NCI-H2227 (cell line): ENCODE results near the gene SLC16A8.

ENCODE experiments used
- DNase-seq: peaks from one replicate; lab custom pipeline; 2025; ENCODE audit not compliant: unreplicated experiment; lab: John Stamatoyannopoulos, UW

The SLC16A8 gene

DNA sequence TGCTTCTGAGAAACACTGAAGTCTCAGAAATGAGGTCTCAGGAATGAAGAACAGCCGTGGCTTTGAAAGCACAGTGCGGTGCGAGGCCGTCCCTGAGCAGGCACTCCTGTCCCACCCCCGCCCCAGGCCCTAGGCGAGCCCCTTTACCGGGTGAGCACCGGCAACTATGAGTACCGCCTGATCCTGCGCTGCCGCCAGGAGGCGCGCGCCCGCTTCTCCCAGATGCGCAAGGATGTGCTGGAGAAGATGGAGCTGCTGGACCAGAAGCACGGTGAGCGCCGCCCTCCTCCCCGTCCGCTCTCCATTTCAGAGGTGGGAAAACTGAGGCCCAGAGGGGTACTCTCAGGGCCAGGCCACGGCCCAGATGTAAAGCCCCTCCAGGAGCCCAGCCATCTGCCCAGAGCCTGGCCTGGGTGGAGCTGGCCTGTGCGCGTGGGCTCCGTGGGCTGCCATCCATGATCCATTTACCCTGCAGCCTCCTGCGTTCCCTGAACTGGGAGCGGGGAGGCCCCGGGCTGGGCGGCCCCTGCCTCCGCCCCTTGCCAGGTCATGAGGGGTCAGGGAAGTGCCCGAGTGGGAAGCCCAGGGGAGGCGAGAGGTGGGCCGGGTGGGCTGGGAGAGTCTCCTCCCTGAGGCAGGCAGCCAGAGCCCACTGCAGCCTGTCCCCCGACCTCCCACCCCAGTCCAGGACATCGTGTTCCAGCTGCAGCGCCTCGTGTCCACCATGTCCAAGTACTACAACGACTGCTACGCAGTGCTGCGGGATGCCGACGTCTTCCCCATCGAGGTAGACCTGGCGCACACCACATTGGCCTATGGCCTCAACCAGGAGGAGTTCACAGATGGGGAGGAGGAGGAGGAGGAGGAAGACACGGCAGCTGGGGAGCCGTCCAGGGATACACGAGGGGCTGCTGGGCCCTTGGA, 9.5 kb downstream of the SLC16A8 start:
- no peak for DNase-seq

DNA sequence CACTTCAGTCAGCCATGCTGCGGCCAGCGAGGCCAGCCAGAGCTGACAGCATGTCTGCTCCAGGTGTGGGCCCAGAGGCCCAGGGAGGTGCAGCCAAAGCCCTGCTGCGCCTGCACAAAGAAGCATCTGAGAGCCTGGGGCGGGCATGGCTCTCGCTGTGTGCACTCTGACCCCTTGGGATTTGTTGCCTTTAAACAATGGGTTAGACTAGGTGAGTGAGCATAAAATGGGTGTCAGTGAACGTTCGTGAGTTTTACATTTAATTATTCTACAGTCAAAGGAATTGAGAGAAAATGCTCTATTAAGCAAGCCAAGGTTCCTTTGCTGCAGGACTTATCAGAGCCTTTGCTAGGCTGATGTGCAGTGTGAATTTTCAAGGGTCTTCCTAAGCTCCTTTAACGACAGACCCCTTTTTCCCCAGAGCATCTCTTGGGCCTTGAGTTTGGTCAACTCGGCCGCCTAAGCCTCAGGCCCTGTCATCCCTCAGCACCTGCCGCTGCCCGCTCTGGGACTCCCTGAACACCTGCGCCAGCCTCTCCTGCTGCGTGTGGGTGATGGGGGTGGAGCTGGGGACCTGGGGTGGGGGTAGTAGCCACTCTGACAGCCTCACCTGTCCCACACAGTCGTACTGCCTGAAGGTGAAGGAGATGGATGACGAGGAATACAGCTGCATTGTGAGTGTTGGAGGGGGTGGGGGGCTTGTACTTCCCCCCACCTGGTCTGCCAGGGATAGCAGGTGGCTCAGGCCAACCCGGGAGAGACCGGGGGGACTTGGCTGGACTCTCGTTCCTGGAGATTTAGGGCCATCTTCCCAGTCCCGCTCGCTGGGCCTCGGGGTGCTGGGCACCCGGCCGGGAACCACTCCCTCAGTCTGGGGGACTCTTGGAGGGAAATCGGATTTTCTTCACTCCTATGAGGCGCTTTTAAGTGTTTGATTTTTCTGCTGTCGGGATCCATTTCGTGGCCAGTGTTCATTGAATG, 10.5 kb downstream of the SLC16A8 start:
- DNase-seq: no peak

DNA sequence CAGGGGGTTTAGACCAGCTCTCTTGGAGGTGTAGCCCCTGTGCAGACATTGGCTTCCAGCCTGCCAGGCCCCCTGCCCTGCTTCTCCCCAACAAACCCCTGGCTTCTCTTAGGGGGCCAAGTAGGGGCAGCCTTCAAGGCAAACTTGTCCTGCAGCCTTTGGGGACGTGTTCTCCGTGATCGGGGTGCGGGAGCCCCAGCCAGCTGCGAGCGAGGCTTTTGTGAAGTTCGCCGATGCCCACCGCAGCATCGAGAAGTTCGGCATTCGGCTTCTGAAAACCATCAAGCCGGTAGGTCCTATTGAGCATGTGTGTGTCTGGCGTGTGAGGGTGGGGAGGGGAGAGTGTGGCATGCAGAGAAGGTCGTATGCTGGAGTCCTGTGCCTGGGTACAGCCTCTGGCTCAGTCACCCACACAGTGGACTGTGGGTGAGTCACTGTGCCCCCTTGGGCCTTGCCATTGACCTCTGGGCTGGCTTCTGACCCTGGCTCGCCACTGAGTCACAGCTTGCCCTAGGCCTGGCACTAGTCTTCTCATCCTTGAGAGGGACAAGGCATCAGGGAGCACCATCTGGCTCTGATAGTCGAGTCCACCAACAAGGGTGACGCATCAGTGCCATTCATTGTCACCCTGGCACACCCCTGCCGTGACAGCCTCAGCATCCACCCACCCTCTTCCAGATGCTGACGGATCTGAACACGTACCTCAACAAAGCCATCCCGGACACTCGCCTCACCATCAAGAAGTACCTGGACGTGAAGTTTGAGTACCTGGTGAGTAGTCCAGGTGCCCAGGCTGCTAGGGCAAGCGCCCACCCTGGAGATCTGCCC, 11.4 kb downstream of the SLC16A8 start:
- no peak for DNase-seq

DNA sequence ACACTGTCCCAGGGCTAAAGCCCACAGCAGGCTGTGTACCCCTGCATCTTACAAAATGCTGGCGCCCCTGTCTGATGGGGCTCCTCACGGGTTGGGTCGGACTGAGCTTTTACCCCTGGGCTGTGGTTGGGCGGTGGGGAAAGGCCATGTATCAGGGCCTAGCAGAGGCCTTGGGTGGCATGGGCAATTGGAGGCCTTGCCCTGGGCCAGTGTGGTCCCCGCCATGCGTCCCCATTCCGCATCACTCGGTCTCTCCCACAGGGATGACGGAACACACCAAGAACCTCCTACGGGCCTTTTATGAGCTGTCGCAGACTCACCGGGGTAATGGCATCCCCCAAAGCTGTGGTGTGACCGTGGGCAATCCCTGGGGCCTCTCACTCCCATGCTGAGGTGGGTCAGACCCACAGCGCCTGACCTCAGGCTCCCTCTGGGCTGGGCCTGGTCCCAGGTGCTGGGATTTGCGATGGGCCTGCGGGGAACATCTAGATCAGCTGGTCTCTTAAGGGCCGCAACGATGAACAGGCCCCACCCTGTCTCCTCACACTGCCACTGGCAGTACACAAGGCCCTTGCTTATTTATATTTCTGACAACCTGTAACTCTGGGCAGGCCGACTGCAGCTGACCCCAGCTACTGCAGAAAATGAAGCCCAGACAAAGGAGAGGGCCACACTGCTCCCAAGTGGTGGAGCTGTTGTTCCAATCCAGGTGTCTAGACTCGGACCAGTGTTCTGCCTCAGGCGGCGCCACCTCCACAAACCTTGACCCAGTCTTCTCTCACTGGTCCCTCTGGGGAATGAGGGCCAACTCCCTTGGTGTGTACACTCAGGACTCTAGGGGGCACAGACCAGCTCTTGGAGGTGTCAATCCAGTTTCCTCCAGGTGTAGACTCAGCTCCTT, 12.3 kb downstream of the SLC16A8 start:
- DNase-seq: no peak

GRCh38 chr22:38070250-38070921, 13.6 kb downstream of the SLC16A8 start:
- no peak for DNase-seq

- DNase-seq: peak; percentile 88
Observed at GRCh38 chr22:38069372-38070249, 14.4 kb downstream of the SLC16A8 start.

DNA sequence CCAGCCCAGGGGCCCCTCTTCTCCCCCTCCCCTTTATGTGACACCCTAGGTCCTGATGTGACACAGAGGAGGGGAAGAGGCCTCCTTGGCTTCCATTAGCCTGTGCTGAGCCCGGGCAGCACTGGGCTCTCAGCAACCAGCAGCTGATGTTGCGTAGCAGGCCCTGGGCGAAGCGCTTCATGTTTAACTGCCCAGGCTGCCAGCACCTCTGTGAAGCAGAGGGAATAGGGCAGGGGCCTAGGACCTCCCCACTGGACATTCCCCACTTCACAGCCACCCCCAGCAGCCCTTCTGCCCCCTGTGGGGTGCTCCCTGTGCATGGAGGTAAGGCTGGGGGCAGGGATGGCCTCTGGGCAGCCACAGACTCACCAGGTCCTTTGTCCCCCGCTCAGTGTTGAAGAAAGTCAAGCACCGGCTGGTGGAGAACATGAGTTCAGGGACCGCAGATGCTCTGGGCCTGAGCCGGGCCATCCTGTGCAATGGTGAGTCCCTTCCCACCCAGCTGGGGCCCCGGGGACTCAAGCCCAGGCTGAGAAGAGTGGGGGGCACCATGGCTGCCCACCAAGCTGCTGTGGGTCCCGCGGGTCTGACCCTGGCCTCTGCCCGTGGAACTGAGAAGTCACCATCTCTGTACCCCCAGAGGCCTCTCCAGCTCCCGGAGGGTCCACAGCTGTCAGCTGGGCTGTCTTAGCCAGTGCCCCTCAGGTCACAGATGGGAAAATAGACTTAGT, 15.2 kb downstream of the SLC16A8 start:
- no peak for DNase-seq

- DNase-seq: no peak
Observed at GRCh38 chr22:38067761-38068360, 16.1 kb downstream of the SLC16A8 start.

DNA sequence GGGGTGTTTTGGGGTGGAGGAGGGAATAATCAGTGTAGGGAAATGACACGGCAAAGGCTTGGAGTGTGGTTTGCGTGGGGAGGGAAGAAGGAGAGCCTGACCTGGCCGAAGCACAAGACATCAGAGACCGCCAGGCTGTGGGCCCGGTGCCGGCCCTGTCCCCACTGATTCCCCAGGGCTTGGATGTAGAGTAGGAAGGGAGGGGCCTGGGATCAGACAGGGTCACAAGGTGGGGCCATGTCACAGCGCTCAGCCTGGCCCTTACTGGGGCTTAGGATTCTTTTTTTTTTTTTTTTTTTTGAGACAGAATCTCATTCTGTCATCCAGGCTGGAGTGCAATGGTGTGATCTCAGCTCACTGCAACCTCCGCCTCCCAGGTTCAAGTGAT, 17.0 kb downstream of the SLC16A8 start:
- no peak for DNase-seq

DNA sequence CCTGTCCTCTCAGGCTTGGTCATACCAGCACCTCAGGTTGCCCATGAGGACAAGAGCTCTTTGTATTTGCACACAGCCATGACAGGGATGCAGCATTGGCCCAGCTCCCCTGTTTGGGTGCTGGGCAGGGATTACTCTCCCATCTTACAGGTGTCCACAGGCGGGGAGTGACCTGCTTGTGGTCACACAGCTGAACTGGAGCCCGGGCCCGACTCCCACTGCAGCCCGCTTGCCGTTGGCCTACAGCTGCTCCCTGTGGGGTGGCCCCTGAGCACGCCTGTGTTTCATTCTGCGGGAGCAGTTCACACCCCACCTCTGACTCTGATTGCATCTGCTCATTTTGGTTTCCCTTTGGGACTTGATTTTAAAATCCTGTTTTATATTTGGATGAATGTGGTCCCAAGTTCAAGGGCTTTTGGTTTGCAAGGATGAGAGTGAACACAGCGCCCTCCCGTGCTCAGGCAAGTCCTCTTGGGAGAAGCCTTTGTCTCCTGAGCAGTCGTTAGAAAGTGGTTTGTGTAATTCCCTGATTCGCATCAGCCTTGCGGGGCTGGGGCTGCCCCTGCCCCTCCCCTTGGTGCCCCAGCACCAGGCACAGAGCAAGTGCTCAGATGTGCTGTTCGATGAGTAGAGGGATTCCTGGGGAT, 17.5 kb downstream of the SLC16A8 start:
- no peak for DNase-seq

- no peak for DNase-seq
Observed at GRCh38 chr22:38065539-38065938, 18.4 kb downstream of the SLC16A8 start.

GRCh38 chr22:38062791-38063190, 21.2 kb downstream of the SLC16A8 start:
- no peak for DNase-seq

DNA sequence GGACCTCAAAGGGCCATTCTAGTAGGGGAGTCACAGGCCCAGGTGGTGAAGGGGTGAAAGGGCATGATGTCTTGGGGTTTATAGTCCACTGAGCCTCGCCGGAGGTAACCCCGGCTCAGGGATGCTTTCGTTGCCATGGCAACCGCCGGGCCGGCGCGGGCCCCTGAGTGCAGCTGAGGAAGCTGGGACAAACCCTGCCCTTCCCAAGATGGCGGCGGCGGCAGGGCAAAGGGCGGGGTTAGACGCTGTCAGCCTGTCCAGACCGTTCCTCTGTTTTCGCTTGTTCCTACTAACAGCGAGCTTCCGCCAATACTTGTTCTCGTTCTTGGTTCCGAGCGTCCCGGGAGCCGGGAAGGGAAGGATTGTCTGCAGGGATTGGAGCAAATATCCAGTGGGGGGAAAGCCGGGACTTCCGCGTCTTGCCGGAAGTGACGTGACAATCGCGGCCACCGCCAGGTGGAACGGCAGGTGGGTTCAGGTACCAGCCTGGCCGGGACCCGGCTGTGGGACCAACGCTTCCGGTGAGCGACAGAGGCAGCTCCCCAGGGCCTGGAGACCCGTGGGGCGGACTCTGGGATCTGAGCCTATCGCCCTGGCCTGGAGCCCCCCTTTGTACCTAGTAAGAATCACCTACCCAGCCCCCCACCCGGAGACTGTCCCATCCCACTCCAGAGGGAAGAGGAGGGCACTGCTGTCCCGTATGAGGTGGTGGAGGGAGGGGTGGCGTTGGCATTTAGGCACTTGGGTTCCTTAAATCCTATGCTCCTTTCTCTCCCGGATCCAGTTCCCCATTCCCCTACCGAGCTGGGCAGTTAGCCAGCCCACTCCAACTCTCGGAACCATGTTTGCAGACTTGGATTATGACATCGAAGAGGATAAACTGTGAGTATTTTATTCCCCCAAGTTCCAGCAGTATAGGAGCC, 26.8 kb downstream of the SLC16A8 start, which contains the start of gene PICK1:
Gene PICK1, plus strand, starts transcription at position 436 of the 923 bp plus-strand sequence. Its CDS starts 406 bp downstream, at position 842.
- DNase-seq: peak; percentile 91

GRCh38 chr22:38051900-38052862, 31.8 kb downstream of the SLC16A8 start:
- DNase-seq: peak; percentile 84
